A673 (cell line): ENCODE results near the gene SVOPL. TPM values are rescaled to one million over a fixed set of nuclear protein-coding genes. Genes with fewer than 3 reads are reported as not detected.

Source experiments
- BruUV-seq: library from RNA; stranded (reverse); fragments of 400-500 nt; replicated peaks from 2 replicates; lab custom pipeline; 2021; lab: Mats Ljungman, UMichigan
- CTCF ChIA-PET: fragments of 300-600 bp; sonication (Branson Sonifier 250); formaldehyde crosslinking; loops from one replicate; lab custom pipeline; 2022; ENCODE audit warnings: antibody characterized with exemption; lab: Charles Lee
- POLR2A ChIA-PET: fragments of 300-600 bp; sonication (Branson Sonifier 250); formaldehyde crosslinking; loops from one replicate; lab custom pipeline; 2022; ENCODE audit warnings: antibody characterized with exemption; ENCODE audit not compliant: low non-redundant PET; lab: Charles Lee
- DNase-seq: peaks from one replicate; pipeline ENCODE4 v3.0.0-alpha.2; 2015; ENCODE audit warnings: low spot score
- H3K27ac ChIP-seq: fragments of 200-600 bp; sonication (generic); 2 replicates; pipeline ENCODE4 v1.5.1; 2016; ENCODE audit warnings: mixed run types, low read depth, mild to moderate bottlenecking, mixed read lengths, antibody characterized with exemption, low read length; ENCODE audit not compliant: poor library complexity, severe bottlenecking
- H3K27me3 ChIP-seq: fragments of 200-600 bp; sonication (generic); replicated peaks from 2 replicates; pipeline ENCODE4 v1.6.1; 2017; ENCODE audit warnings: mixed run types, low read depth, mild to moderate bottlenecking, mixed read lengths, antibody characterized with exemption, low read length; ENCODE audit not compliant: insufficient read depth, poor library complexity
- H3K36me3 ChIP-seq: fragments of 200-600 bp; sonication (generic); 2 replicates; pipeline ENCODE4 v1.6.1; 2016; ENCODE audit warnings: mixed run types, mild to moderate bottlenecking, mixed read lengths, antibody characterized with exemption, low read length; ENCODE audit not compliant: insufficient read depth, poor library complexity, severe bottlenecking
- H3K4me1 ChIP-seq: fragments of 200-600 bp; sonication (generic); 2 replicates; pipeline ENCODE4 v1.6.1; 2017; ENCODE audit warnings: mixed run types, mild to moderate bottlenecking, mixed read lengths, antibody characterized with exemption, low read length; ENCODE audit not compliant: insufficient read depth, poor library complexity, severe bottlenecking
- H3K4me3 ChIP-seq: fragments of 200-600 bp; sonication (generic); 2 replicates; pipeline ENCODE4 v1.5.1; 2016; ENCODE audit warnings: low read depth, mixed run types, mild to moderate bottlenecking, mixed read lengths, low read length; ENCODE audit not compliant: poor library complexity, severe bottlenecking
- H3K9me3 ChIP-seq: fragments of 200-600 bp; sonication (generic); 2 replicates; pipeline ENCODE4 v1.6.1; 2016; ENCODE audit warnings: mixed run types, low read depth, mild to moderate bottlenecking, mixed read lengths, antibody characterized with exemption, low read length; ENCODE audit not compliant: poor library complexity, severe bottlenecking
- EZH2 ChIP-seq: fragments of 200-600 bp; sonication (generic); IDR thresholded peaks from 2 replicates; pipeline ENCODE4 v1.6.1; 2017; ENCODE audit warnings: borderline replicate concordance, low read depth, mild to moderate bottlenecking, mixed read lengths, antibody characterized with exemption, low read length; ENCODE audit not compliant: poor library complexity, severe bottlenecking
- intact Hi-C: fragments of 100-400 bp; cut with micrococcal nuclease; formaldehyde crosslinking; loops from one replicate; pipeline ENCODE4 v1.10.0; 2022; ENCODE audit not compliant: unreplicated experiment
- total RNA-seq: library from RNA; stranded (reverse); gene quantifications from 2 replicates; pipeline ENCODE4 v1.2.3, GENCODE V29; 2021
- TF ChIP-seq, protein P1 (sequence below): fragments of 300-800, 200-600 bp; sonication (generic); conservative IDR thresholded peaks from 2 replicates; pipeline ENCODE4 v1.5.1; 2017; ENCODE audit warnings: low read depth, mild to moderate bottlenecking, antibody characterized with exemption, low read length, moderate library complexity, mixed read lengths

SVOPL gene
- total RNA-seq, 1 experiment from 2014 or later, result not detected

GRCh38 chr7:138616085-138616484 lies 85.1 kb downstream of the SVOPL start:
- Histone ChIP-seq H3K9me3 (no peaks in the 10 kb centered on the region), H3K4me3 (no peak overlapping the region), H3K36me3 (no peaks in the 10 kb centered on the region), H3K27me3 (peaks cover 8% of the 10 kb centered on the region), H3K27ac (no peak overlapping the region), H3K4me1 (no peaks in the 10 kb centered on the region)
- intact Hi-C loops, result no loop called here
- no peak for TF ChIP-seq EZH2
- TF ChIP-seq, protein P1, sequence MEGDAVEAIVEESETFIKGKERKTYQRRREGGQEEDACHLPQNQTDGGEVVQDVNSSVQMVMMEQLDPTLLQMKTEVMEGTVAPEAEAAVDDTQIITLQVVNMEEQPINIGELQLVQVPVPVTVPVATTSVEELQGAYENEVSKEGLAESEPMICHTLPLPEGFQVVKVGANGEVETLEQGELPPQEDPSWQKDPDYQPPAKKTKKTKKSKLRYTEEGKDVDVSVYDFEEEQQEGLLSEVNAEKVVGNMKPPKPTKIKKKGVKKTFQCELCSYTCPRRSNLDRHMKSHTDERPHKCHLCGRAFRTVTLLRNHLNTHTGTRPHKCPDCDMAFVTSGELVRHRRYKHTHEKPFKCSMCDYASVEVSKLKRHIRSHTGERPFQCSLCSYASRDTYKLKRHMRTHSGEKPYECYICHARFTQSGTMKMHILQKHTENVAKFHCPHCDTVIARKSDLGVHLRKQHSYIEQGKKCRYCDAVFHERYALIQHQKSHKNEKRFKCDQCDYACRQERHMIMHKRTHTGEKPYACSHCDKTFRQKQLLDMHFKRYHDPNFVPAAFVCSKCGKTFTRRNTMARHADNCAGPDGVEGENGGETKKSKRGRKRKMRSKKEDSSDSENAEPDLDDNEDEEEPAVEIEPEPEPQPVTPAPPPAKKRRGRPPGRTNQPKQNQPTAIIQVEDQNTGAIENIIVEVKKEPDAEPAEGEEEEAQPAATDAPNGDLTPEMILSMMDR, result no peak
- BruUV-seq, result no TSS peak
- ChIA-PET POLR2A (interaction anchor here (0.8 kb wide), 1 partner anchor 123 kb away, joined by 7 read pairs; no protein-coding TSS in a partner anchor), CTCF (no interaction called here)
- no peak for DNase-seq

- TF ChIP-seq, protein P1, result no peak
- TF ChIP-seq EZH2, result no peak
- DNase-seq, result no peak
- Histone ChIP-seq H3K9me3 (no peaks in the 10 kb centered on the region), H3K36me3 (no peaks in the 10 kb centered on the region), H3K27me3 (no peaks in the 10 kb centered on the region), H3K4me3 (no peak overlapping the region), H3K4me1 (no peaks in the 10 kb centered on the region), H3K27ac (no peak overlapping the region)
- intact Hi-C loops, result no loop called here
- ChIA-PET CTCF (no interaction called here), POLR2A (no interaction called here)
- BruUV-seq, result no TSS peak
Measured at GRCh38 chr7:138613630-138614029, 87.5 kb downstream of the SVOPL start.

- Histone ChIP-seq H3K36me3 (no peaks in the 10 kb centered on the region), H3K27ac (no peak overlapping the region), H3K4me3 (no peak overlapping the region), H3K4me1 (peaks cover 4% of the 10 kb centered on the region), H3K9me3 (no peaks in the 10 kb centered on the region), H3K27me3 (no peaks in the 10 kb centered on the region)
- intact Hi-C loops, result no loop called here
- no TSS peak for BruUV-seq
- TF ChIP-seq, protein P1, result no peak
- TF ChIP-seq EZH2, result no peak
- ChIA-PET POLR2A (no interaction called here), CTCF (no interaction called here)
- no peak for DNase-seq
Measured at GRCh38 chr7:138610671-138611170, 90.4 kb downstream of the SVOPL start.
